Prostate gland (tissue), 2 donors: ENCODE measurements around the gene CCK.
A peak's percentile ranks its signal among the peaks of the same experiment; 100 is the strongest.

Source experiments
- POLR2A ChIP-seq: fragments of 450-650 bp; IDR thresholded peaks from one replicate; pipeline ENCODE4 v1.6.1; 2016; ENCODE audit warnings: antibody characterized with exemption, mild to moderate bottlenecking
- POLR2AphosphoS5 ChIP-seq: sonication (generic); formaldehyde crosslinking; IDR thresholded peaks from one replicate; pipeline ENCODE4 v1.6.1; 2017; ENCODE audit warnings: antibody characterized with exemption
- TF ChIP-seq, protein P1 (sequence below), 4 experiments: fragments of 200-600 bp in 2 of 4; fragments of 450-650 bp in 2 of 4; sonication (generic) in 2 of 4; IDR thresholded peaks; 1 replicate in 3 of 4; 2 replicates in 1 of 4; pipeline ENCODE4 v1.5.1; 2016 to 2019; ENCODE audit warnings: antibody characterized with exemption in 4 of 4, mild to moderate bottlenecking in 2 of 4, moderate library complexity in 2 of 4

DNA sequence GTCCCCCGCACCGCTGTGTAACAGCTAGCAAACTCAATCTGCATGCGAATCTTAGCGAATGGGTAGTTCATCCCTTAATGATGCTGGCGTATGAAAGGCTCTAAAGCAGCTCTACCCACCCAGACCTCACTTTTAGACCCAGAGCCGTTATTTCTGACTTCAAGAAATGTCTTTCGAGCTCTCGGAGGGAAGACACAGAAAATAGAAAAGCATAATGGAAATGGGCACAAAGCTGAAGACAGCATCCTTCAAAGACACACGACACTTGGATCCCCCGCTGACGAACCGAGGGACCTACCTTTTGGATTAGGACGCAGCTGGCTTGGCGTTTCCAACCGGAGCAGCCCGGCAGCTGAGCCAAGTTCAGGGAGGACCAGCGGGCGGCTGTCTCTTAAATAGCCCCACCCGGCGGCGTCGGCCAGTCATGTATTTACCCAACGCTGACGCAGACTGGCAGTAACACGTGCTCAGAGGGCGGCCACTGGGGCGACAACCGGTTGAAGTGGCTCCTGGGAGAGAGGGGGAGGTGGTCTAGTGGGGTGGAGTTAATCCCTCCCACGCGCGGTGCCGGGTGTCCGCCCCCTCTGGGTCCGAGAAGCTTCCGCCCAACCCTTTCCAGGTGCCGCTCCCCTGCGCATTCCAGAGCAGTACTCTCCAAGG, 1.5 kb downstream of the CCK start:
- TF ChIP-seq POLR2A (no peak), POLR2AphosphoS5 (peak; percentile 56)
- TF ChIP-seq, protein P1, sequence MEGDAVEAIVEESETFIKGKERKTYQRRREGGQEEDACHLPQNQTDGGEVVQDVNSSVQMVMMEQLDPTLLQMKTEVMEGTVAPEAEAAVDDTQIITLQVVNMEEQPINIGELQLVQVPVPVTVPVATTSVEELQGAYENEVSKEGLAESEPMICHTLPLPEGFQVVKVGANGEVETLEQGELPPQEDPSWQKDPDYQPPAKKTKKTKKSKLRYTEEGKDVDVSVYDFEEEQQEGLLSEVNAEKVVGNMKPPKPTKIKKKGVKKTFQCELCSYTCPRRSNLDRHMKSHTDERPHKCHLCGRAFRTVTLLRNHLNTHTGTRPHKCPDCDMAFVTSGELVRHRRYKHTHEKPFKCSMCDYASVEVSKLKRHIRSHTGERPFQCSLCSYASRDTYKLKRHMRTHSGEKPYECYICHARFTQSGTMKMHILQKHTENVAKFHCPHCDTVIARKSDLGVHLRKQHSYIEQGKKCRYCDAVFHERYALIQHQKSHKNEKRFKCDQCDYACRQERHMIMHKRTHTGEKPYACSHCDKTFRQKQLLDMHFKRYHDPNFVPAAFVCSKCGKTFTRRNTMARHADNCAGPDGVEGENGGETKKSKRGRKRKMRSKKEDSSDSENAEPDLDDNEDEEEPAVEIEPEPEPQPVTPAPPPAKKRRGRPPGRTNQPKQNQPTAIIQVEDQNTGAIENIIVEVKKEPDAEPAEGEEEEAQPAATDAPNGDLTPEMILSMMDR (IDR thresholded peaks at IDR 0.05) = no peak
